Myocyte (in vitro differentiated cells): Measurements from ENCODE around the gene MAML1. TPM values are rescaled to one million over a fixed set of nuclear protein-coding genes. Genes with fewer than 3 reads are reported as not detected.

Experiments used
- DNase-seq: peaks from one replicate; pipeline ENCODE4 v3.0.0-alpha.2; 2012; ENCODE audit warnings: low read depth
- microRNA counts: library from miRNA; unstranded; fragments of <30 nt; microRNA quantifications from one replicate; lab custom pipeline; 2016
- microRNA-seq: library from miRNA; unstranded; fragments of <30 nt; microRNA quantifications from one replicate; pipeline ENCODE4, GENCODE V29; 2016
- total RNA-seq: library from RNA; depleted of rRNA; stranded (reverse); fragments of >200 nt; gene quantifications from 2 replicates; pipeline ENCODE4 v1.2.3, GENCODE V29; 2014

Gene MAML1
- total RNA-seq, 1 donor from 2014 or later: 14.0 TPM

DNA sequence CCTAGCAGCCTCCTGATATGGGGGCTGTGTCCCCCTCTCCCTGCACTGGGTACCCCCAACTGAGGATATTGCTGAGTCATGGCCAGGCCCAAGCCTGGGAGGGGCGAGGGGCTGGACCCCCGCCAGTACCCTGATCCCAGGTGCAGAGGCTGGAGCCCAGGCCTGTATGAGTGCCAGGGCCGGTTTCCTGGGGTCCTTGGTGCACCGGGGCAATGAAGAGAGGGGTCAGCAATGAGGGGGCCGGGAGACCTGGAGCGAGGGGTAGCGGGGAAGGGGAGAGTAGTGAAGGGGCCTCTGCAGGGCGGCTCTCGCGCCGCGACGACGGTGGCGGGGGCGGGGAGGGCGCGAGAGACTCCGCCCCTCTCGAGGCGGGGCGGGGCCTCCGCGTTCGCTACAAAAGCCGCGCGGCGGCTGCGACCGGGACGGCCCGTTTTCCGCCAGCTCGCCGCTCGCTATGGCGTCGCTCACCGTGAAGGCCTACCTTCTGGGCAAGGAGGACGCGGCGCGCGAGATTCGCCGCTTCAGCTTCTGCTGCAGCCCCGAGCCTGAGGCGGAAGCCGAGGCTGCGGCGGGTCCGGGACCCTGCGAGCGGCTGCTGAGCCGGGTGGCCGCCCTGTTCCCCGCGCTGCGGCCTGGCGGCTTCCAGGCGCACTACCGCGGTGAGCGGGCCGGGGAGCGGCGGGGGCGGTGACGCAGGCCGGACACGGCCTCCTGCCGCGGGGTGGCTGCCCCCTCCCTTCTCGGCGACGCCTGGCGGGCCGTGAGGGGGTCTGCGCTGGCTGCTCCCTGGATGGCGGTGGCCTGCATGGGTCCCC, 88.1 kb downstream of the MAML1 start, which contains the start of gene SQSTM1:
SQSTM1 (plus strand) TSS at position 423 of the 815 bp plus-strand sequence; CDS start at position 455, 32 bp downstream.
- DNase-seq: peak; percentile 84

- DNase-seq: peak; percentile 92
These were observed 88.9 kb downstream of the MAML1 start for GRCh38 chr5:179821298-179822058.

DNA sequence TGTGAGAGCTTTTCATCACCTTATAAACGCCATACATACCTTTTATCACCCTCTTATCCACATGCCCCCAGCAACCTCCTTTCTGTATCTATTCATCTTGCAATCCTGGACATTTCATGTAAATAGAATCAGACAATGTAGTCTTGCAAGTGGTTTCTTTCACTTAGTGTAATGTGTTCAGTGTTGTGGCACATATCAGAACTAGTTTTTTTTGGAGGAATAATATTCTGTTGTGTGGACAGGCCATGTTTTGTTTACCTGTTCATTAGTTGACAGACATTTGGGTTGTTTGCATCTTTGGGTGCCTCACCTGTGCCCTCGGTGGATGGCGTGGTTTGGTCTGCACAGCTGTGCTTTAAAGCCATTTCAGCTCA, 89.4 kb downstream of the MAML1 start:
- DNase-seq: no peak

- no peak for DNase-seq
These were observed 89.9 kb downstream of the MAML1 start for GRCh38 chr5:179822444-179822990.

GRCh38 chr5:179823937-179824744, 91.5 kb downstream of the MAML1 start:
- DNase-seq: no peak

DNA sequence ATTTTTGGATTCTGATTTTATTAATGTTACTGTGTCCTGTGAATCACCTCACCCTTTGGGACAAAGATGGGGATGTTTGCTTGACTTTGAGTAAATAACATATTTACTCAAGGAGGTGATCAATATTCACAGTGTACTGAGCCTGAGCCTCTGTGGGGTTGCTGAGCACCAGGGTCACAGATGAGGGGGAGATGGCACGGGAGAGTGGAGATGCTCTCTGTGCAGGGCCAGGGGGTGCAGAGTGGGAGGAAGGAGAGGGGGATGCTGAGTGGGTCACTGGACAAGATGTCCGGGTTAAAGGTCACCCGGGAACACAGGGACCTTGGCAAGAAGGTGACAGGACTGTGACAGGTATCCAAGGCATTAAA, 92.1 kb downstream of the MAML1 start:
- DNase-seq: no peak

DNA sequence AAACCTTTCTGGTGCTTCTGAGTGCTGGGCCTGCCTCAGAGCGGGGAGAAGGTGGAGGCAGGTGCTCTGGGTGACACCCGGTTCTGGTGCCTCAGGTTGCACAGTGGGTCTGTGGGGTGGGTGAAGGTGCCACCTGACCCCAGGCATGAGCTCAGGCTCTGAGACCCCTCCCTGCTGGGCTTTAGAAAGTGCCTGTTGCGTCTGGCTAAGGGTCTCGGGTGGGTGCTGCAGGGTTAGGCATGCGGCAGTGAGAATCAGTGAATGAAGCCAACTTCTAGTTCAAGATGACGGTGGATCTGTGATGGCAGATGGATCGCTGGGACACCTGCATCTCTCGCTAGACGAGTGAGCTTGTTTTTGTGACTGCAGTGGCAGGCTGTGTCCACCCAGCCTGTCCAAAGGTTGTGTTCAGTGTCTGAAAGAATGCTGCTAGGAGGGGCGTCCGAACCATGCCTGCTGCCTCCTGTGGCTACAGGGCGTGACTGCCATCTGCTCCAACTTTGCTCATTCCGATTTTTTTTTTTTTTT, 93.1 kb downstream of the MAML1 start:
- DNase-seq: peak; percentile 75

MicroRNAs within 50 kb of the gene (microRNA counts, 767-probe panel; counts per million panel counts)
- microRNA hsa-miR-1229 (lab: Ali Mortazavi, UCI): not detected

Small RNA genes lying within 50 kb of the gene (microRNA-seq; reads per million reads assigned to microRNA genes)
- gene MIR1229: 0.65 reads per million

Other genes with a start within 250 kb of the MAML1 start
- 36.9 and 38.2 TPM in 2 replicates for gene RUFY1, start 182.3 kb upstream of the MAML1 start, total RNA-seq
- gene HNRNPH1, start 109.2 kb upstream of the MAML1 start, total RNA-seq: 221 and 258 TPM in 2 replicates
- not detected in 2 replicates for gene CBY3, start 51.8 kb upstream of the MAML1 start, total RNA-seq
- 522 and 641 TPM in 2 replicates for gene CANX, start 33.9 kb upstream of the MAML1 start, total RNA-seq
- 0.94 and 1.0 TPM in 2 replicates for gene LTC4S, start 61.2 kb downstream of the MAML1 start, total RNA-seq
- 125 and 135 TPM in 2 replicates for gene MGAT4B, start 74.0 kb downstream of the MAML1 start, total RNA-seq
- 551 and 593 TPM in 2 replicates for gene SQSTM1, start 88.1 kb downstream of the MAML1 start, total RNA-seq
- gene MRNIP, start 126.0 kb downstream of the MAML1 start, total RNA-seq: 22.5 and 30.1 TPM in 2 replicates
- 82.2 and 98.3 TPM in 2 replicates for gene TBC1D9B, start 175.1 kb downstream of the MAML1 start, total RNA-seq